K562 (cell line): Measurements from ENCODE around the gene MMP24. TPM values are rescaled to one million over a fixed set of nuclear protein-coding genes. Genes with fewer than 3 reads are reported as not detected.

Experiments
- BRF1 ChIP-seq: IDR thresholded peaks from 3 replicates; pipeline ENCODE4 v1.6.1; 2011; ENCODE audit warnings: borderline replicate concordance, mild to moderate bottlenecking; ENCODE audit not compliant: insufficient read length; ENCODE audit errors: extremely low read depth
- FOXA1 ChIP-seq: fragments of 450-650 bp; IDR thresholded peaks from 2 replicates; pipeline ENCODE4 v1.6.1; 2016; ENCODE audit warnings: mild to moderate bottlenecking, borderline replicate concordance
- MEF2D ChIP-seq: conservative IDR thresholded peaks from 2 replicates; pipeline ENCODE4 v1.6.1; 2016; ENCODE audit warnings: low read depth, missing genetic modification characterization, missing compliant biosample characterization
- NFIC ChIP-seq: fragments of 450-650 bp; IDR thresholded peaks from 2 replicates; pipeline ENCODE4 v1.6.1; 2017; ENCODE audit warnings: mild to moderate bottlenecking, inconsistent platforms
- NR2C1 ChIP-seq, 2 experiments: fragments of 450-650 bp; IDR thresholded peaks; 2 replicates each; pipeline ENCODE4 v1.6.1; 2017; ENCODE audit warnings: mild to moderate bottlenecking in 2 of 2, antibody characterized with exemption in 1 of 2, inconsistent platforms in 1 of 2, missing compliant biosample characterization in 1 of 2, missing genetic modification characterization in 1 of 2
- PCBP1 ChIP-seq: fragments of 200-400 bp; formaldehyde crosslinking; IDR thresholded peaks from 2 replicates; pipeline ENCODE4 v1.6.1; 2018; ENCODE audit warnings: mild to moderate bottlenecking, low read depth, low read length; ENCODE audit not compliant: poor library complexity, severe bottlenecking
- POLR2A ChIP-seq: fragments of 450-650 bp; conservative IDR thresholded peaks from 2 replicates; pipeline ENCODE4 v1.6.1; 2016
- POLR2B ChIP-seq: fragments of 450-650 bp; IDR thresholded peaks from 2 replicates; pipeline ENCODE4 v1.6.1; 2018; ENCODE audit warnings: low read depth; ENCODE audit not compliant: partially characterized antibody
- POLR2G ChIP-seq: fragments of 200-400 bp; formaldehyde crosslinking; IDR thresholded peaks from 2 replicates; pipeline ENCODE4 v1.6.1; 2017; ENCODE audit warnings: low read depth, mild to moderate bottlenecking, antibody characterized with exemption, low read length, moderate library complexity
- PPARD ChIP-seq: fragments of 250-450 bp; sonication (Bioruptor Pico); IDR thresholded peaks from 2 replicates; pipeline ENCODE4 v1.8.0; 2022; ENCODE audit warnings: inconsistent platforms, mild to moderate bottlenecking, moderate library complexity
- SMAD1 ChIP-seq: fragments of 150-350 bp; IDR thresholded peaks from 2 replicates; pipeline ENCODE4 v1.6.1; 2014; ENCODE audit warnings: low read length, low read depth; ENCODE audit not compliant: partially characterized antibody
- TCF3 ChIP-seq: sonication (generic); formaldehyde crosslinking; IDR thresholded peaks from 2 replicates; pipeline ENCODE4 v1.4.0; 2020; ENCODE audit warnings: mild to moderate bottlenecking, missing genetic modification reagents
- ZBTB33 ChIP-seq: sonication (generic); formaldehyde crosslinking; IDR thresholded peaks from 2 replicates; pipeline ENCODE4 v1.8.1; 2023; ENCODE audit warnings: mild to moderate bottlenecking, missing genetic modification reagents
- ZNF347 ChIP-seq: fragments of 450-650 bp; formaldehyde crosslinking; IDR thresholded peaks from 2 replicates; pipeline ENCODE4 v1.4.0; 2020; ENCODE audit warnings: low read depth, mild to moderate bottlenecking, moderate library complexity
- ZNF586 ChIP-seq: fragments of 450-650 bp; formaldehyde crosslinking; conservative IDR thresholded peaks from 2 replicates; pipeline ENCODE4 v1.4.0; 2020; ENCODE audit warnings: mild to moderate bottlenecking, moderate library complexity
- ZNF778 ChIP-seq: fragments of 450-650 bp; formaldehyde crosslinking; IDR thresholded peaks from 2 replicates; pipeline ENCODE4 v1.4.0; 2020; ENCODE audit warnings: mild to moderate bottlenecking, moderate library complexity
- polyA plus RNA-seq, 8 experiments: library from polyadenylated mRNA; depleted of rRNA in 4 of 8; stranded (reverse) in 5 of 8; unstranded in 3 of 8; fragments of >200 nt; fragmentation: Nextera tagmentation in 2 of 8; fragmentation: Illumina TruSeq in 1 of 8; extraction: Ambion mirVana in 2 of 8; extraction: Trizol in 1 of 8; gene quantifications; 2 replicates each; pipeline versions ENCODE4 v1.2.1 to v1.2.3, GENCODE V29; 2011 to 2014; ENCODE audit warnings: inconsistent platforms in 1 of 8, missing spikeins in 1 of 8
- total RNA-seq, 7 experiments: library from RNA; depleted of rRNA in 6 of 7; stranded (reverse); fragments of >200 nt in 6 of 7; fragmentation: Illumina TruSeq in 2 of 7; extraction: Trizol in 2 of 7; gene quantifications; 2 replicates each; pipeline versions ENCODE4 v1.2.1 to v1.2.3, GENCODE V29; 2011 to 2021; ENCODE audit warnings: low replicate concordance in 1 of 7
- TF ChIP-seq, protein P1 (sequence below), 3 experiments: fragments of 200-800 bp in 1 of 3; sonication (Bioruptor generic) in 1 of 3; sonication (generic) in 1 of 3; formaldehyde crosslinking in 1 of 3; IDR thresholded peaks; 2 replicates each; pipeline versions ENCODE4 v1.6.1 to v1.8.0; 2016 to 2022; ENCODE audit warnings: mild to moderate bottlenecking in 2 of 3, missing compliant biosample characterization in 2 of 3, missing genetic modification characterization in 2 of 3, missing genetic modification reagents in 1 of 3
- TF ChIP-seq, protein P2 (sequence below): IDR thresholded peaks from 3 replicates; pipeline ENCODE4 v1.6.1; 2011; ENCODE audit warnings: borderline replicate concordance, mild to moderate bottlenecking, moderate library complexity; ENCODE audit not compliant: insufficient read length; ENCODE audit errors: extremely low read depth
- TF ChIP-seq, protein P3 (sequence below): fragments of 150-350 bp; conservative IDR thresholded peaks from 2 replicates; pipeline ENCODE4 v1.6.1; 2014; ENCODE audit warnings: low read length

Gene MMP24
- total and polyA plus RNA-seq, 9 of the 15 experiments (the other 6 are each of a cell fraction or from before 2014, with no cell fraction given), result 0.03 to 0.07 (median 0.03) TPM; not detected in 6

- TF ChIP-seq, protein P1, sequence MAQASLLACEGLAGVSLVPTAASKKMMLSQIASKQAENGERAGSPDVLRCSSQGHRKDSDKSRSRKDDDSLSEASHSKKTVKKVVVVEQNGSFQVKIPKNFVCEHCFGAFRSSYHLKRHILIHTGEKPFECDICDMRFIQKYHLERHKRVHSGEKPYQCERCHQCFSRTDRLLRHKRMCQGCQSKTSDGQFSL (CRISPR knock-in tag; IDR thresholded peaks at IDR 0.05), result no peak
- TF ChIP-seq, protein P1 (tag; IDR thresholded peaks at IDR 0.05), result no peak
- no peak for TF ChIP-seq ZNF778
- no peak for TF ChIP-seq PCBP1
- no peak for TF ChIP-seq BRF1
- TF ChIP-seq, protein P2, sequence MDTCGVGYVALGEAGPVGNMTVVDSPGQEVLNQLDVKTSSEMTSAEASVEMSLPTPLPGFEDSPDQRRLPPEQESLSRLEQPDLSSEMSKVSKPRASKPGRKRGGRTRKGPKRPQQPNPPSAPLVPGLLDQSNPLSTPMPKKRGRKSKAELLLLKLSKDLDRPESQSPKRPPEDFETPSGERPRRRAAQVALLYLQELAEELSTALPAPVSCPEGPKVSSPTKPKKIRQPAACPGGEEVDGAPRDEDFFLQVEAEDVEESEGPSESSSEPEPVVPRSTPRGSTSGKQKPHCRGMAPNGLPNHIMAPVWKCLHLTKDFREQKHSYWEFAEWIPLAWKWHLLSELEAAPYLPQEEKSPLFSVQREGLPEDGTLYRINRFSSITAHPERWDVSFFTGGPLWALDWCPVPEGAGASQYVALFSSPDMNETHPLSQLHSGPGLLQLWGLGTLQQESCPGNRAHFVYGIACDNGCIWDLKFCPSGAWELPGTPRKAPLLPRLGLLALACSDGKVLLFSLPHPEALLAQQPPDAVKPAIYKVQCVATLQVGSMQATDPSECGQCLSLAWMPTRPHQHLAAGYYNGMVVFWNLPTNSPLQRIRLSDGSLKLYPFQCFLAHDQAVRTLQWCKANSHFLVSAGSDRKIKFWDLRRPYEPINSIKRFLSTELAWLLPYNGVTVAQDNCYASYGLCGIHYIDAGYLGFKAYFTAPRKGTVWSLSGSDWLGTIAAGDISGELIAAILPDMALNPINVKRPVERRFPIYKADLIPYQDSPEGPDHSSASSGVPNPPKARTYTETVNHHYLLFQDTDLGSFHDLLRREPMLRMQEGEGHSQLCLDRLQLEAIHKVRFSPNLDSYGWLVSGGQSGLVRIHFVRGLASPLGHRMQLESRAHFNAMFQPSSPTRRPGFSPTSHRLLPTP, result no peak
- TF ChIP-seq, protein P3, sequence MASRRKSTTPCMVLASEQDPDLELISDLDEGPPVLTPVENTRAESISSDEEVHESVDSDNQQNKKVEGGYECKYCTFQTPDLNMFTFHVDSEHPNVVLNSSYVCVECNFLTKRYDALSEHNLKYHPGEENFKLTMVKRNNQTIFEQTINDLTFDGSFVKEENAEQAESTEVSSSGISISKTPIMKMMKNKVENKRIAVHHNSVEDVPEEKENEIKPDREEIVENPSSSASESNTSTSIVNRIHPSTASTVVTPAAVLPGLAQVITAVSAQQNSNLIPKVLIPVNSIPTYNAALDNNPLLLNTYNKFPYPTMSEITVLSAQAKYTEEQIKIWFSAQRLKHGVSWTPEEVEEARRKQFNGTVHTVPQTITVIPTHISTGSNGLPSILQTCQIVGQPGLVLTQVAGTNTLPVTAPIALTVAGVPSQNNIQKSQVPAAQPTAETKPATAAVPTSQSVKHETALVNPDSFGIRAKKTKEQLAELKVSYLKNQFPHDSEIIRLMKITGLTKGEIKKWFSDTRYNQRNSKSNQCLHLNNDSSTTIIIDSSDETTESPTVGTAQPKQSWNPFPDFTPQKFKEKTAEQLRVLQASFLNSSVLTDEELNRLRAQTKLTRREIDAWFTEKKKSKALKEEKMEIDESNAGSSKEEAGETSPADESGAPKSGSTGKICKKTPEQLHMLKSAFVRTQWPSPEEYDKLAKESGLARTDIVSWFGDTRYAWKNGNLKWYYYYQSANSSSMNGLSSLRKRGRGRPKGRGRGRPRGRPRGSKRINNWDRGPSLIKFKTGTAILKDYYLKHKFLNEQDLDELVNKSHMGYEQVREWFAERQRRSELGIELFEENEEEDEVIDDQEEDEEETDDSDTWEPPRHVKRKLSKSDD, result no peak
- TF ChIP-seq POLR2G, result no peak
- no peak for TF ChIP-seq MEF2D (tag)
- TF ChIP-seq SMAD1, result no peak
- no peak for TF ChIP-seq NR2C1 (IDR thresholded peaks at IDR 0.05)
- no peak for TF ChIP-seq NR2C1 (tag; IDR thresholded peaks at IDR 0.05)
- TF ChIP-seq PPARD (CRISPR knock-in tag), result no peak
- no peak for TF ChIP-seq POLR2B
- TF ChIP-seq NFIC, result peak; percentile 45
- no peak for TF ChIP-seq ZBTB33 (CRISPR knock-in tag)
- no peak for TF ChIP-seq ZNF586 (CRISPR knock-in tag)
- TF ChIP-seq POLR2A, result no peak
- no peak for TF ChIP-seq ZNF347 (CRISPR knock-in tag)
- peak; percentile 40 for TF ChIP-seq TCF3 (CRISPR knock-in tag)
- no peak for TF ChIP-seq FOXA1
Observed at GRCh38 chr20:35257175-35257909, 30.9 kb downstream of the MMP24 start (continued).
